Measurements from ENCODE around the gene CSTPP1. TPM values are rescaled to one million over a fixed set of nuclear protein-coding genes. Genes with fewer than 3 reads are reported as not detected.
A peak's percentile ranks its signal among the peaks of the same experiment; 100 is the strongest.
"Not testable (repeated sequence)": the region's sequence is repeated elsewhere in the genome, so short reads cannot be mapped to it uniquely, and the experiment has no call there.

The CSTPP1 gene
- total and polyA plus RNA-seq, 5 experiments from 2014 or later, result 13.2 to 20.4 (median 16.1) TPM

DNA sequence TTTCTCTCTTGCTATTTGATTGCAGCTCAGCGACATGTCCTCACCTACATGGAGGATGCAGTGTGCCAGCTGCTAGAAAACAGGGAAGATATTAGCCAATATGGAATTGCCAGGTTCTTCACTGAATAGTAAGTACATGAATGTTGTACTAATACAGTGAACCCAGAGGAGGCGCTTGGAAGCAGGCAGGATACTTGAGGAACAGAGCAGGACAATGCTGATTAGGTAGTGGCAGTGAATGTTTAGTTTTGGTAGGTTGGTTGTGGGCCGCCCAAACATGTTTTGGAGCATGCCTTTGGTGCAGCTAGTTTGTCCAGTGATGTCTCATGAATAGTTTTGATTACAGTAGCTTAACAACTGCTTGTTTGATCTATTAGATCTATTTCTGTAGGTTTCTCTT lies 50.6 kb downstream of the CSTPP1 start:
- POLR2A ChIA-PET, result no interaction called here
- H3K27ac Mint-ChIP-seq, result peak overlapping the region in 1 of 10 donors; percentile 45
- ATAC-seq (no peak), DNase-seq (no peak)
- peaks cover 3 to 30% (median 27%) of the 10 kb centered on the region in 3 donors for H3K36me3 Mint-ChIP-seq
- H3K4me3 Mint-ChIP-seq, result no peak overlapping the region
- peaks cover 0 to 4% (median 1%) of the 10 kb centered on the region in 9 donors for H3K9me3 Mint-ChIP-seq
- peaks cover 0 to 7% (median 1%) of the 10 kb centered on the region in 4 donors for H3K4me1 Mint-ChIP-seq
- H3K27me3 Mint-ChIP-seq, result no peaks in the 10 kb centered on the region

DNA sequence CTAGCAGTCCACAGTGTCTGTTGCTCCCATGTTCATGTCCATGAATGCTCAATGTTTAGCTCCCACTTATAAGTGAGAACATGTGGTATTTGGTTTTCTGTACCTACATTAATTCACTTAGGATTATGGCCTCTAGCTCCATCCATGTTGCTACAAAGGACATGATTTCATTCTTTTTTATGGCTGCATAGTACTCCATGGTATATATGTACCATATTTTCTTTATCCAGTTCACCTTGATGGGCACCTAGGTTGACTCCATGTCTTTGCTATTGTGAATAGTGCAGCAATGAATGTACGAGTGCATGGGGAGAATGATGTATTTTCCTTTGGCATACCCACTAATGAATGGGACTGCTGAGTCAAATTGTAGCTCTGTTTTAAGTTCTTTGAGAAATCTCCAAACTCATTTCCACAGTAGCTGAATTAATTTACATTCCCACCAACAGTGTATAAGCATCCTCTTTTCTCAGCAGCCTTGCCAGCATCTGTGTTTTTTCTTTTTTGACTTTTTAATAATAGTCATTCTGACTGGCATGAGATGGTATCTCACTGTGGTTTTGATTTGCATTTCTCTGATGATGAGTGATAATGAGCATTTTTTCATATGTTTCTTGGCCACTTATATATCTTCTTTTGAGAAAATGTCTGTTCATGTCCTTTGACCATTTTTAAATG lies 53.4 kb downstream of the CSTPP1 start:
- H3K27me3 Mint-ChIP-seq, H3K4me3 Mint-ChIP-seq, H3K4me1 Mint-ChIP-seq, DNase-seq, POLR2A ChIA-PET, H3K27ac Mint-ChIP-seq, ATAC-seq: not testable (repeated sequence)
- peaks cover 3 to 49% (median 47%) of the 10 kb centered on the region in 3 donors for H3K36me3 Mint-ChIP-seq
- peaks cover 0 to 12% (median 4%) of the 10 kb centered on the region in 9 donors for H3K9me3 Mint-ChIP-seq

DNA sequence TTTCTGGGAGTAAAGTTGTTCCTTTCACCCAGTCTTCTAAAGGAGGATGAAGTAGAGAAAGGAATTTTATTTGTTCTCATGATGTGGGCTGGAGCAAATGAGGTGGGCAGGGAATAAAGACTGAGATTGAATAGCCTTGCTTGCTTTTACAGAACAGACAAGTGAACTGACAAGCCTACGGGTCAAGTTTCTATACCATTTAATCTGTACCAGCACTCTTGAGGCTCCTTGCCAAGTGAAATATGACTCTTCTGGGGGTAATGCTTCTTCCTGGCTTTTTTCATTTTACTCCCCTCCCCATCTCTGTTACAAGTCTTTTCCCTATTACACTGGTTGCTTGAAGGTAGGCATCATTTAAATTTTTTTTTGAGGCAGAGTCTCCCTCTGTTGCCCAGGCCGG lies 54.8 kb downstream of the CSTPP1 start:
- Mint-ChIP-seq H3K9me3 (peaks cover 0 to 12% (median 4%) of the 10 kb centered on the region in 9 donors), H3K36me3 (peaks cover 3 to 53% (median 52%) of the 10 kb centered on the region in 3 donors), H3K4me3 (no peak overlapping the region), H3K27me3 (no peaks in the 10 kb centered on the region), H3K27ac (no peak overlapping the region), H3K4me1 (peaks cover 0 to 5% (median 0%) of the 10 kb centered on the region in 4 donors)
- POLR2A ChIA-PET, result no interaction called here
- no peak for ATAC-seq
- no peak for DNase-seq

DNA sequence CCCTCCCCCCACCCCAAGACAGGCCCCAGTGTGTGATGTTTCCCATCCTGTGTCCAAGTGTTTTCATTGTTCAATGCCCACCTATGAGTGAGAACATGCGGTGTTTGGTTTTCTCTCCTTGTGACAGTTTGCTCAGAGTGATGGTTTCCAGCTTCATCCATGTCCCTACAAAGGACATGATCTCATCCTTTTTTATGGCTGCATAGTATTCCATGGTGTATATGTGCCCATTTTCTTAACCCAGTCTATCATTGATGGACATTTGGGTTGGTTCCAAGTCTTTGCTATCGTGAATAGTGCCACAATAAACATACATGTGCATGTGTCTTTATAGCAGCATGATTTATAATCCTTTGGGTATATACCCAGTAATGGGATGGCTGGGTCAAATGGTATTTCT lies 55.8 kb downstream of the CSTPP1 start:
- DNase-seq, ATAC-seq, POLR2A ChIA-PET, H3K27me3 Mint-ChIP-seq, H3K4me3 Mint-ChIP-seq, H3K27ac Mint-ChIP-seq, H3K4me1 Mint-ChIP-seq: not testable (repeated sequence)
- H3K36me3 Mint-ChIP-seq, result peaks cover 3 to 62% (median 57%) of the 10 kb centered on the region in 3 donors
- H3K9me3 Mint-ChIP-seq, result peaks cover 0 to 12% (median 4%) of the 10 kb centered on the region in 9 donors

DNA sequence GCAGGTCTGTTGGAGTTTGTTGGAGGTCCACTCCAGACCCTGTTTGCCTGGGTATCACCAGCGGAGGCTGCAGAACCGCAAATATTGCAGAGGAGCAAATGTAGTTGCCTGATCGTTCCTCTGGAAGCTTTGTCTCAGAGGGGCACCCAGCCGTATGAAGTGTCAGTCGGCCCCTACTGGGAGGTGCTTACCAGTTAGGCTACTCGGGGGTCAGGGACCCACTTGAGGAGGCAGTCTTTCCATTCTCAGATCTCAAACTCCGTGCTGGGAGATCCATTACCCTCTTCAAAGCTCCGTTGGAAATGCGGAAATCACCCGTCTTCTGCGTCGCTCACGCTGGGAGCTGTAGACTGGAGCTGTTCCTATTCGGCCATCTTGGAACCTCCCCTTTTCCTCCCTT lies 61.2 kb downstream of the CSTPP1 start:
- POLR2A ChIA-PET, result interaction anchor here (0.6 kb wide), 1 partner anchor 11 kb away, joined by 3 read pairs; no protein-coding TSS in a partner anchor
- H3K27me3 Mint-ChIP-seq, ATAC-seq: not testable (repeated sequence)

DNA sequence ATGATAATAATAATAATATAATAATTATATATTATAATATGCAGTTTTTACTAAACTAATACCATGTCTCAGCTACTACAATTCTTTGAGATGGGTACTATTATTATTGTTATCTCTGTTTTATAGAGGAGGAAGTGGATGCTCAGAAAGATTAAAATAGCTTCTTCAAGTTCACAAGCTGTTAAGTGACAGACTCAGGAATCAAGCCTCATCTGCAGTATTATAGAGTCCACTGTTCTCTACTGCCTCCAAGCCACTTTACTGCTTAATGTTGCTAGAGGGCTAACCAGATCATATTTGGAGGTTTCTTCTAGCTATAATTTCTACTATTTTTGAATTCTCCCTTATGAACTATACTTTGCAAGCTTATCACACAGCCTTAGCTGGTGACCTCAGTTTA lies 62.7 kb downstream of the CSTPP1 start:
- H3K9me3 Mint-ChIP-seq, result no peaks in the 10 kb centered on the region
- H3K4me1 Mint-ChIP-seq, result peaks cover 10 to 23% (median 17%) of the 10 kb centered on the region in 4 donors
- peaks cover 4 to 27% (median 25%) of the 10 kb centered on the region in 3 donors for H3K36me3 Mint-ChIP-seq
- DNase-seq (no peak), ATAC-seq (no peak)
- H3K4me3 Mint-ChIP-seq, result no peak overlapping the region
- no peak overlapping the region for H3K27ac Mint-ChIP-seq
- no peaks in the 10 kb centered on the region for H3K27me3 Mint-ChIP-seq
- POLR2A ChIA-PET, result no interaction called here

More for the DNA sequence above, 61.2 kb downstream of the CSTPP1 start:
- H3K9me3 Mint-ChIP-seq, H3K27ac Mint-ChIP-seq, DNase-seq, H3K4me3 Mint-ChIP-seq: not testable (repeated sequence)
- peaks cover 4 to 38% (median 38%) of the 10 kb centered on the region in 3 donors for H3K36me3 Mint-ChIP-seq
- H3K4me1 Mint-ChIP-seq, result peaks cover 5 to 11% (median 8%) of the 10 kb centered on the region in 4 donors

DNA sequence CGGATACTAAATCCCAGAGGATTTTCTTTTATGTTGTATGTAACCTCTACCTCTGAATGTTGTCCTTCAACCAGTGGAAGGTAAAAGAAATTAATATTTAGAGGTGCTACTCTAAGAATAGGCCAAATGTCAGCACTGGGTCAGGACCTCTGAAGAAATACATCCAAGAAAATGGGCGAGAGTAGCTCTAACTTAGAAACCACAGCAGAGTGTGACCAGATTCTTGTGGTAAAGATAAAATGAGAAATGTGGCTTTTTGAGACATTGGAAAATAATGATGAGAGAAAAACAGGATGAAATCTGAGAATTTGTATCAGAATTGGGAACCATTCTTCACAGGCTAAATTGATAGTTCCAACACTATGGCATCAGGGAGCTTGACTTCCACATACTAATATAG lies 63.5 kb downstream of the CSTPP1 start:
- peaks cover 4 to 28% (median 24%) of the 10 kb centered on the region in 3 donors for H3K36me3 Mint-ChIP-seq
- peak overlapping the region in 1 of 10 donors; percentile 42 for H3K27ac Mint-ChIP-seq
- DNase-seq (no peak), ATAC-seq (no peak)
- no peaks in the 10 kb centered on the region for H3K9me3 Mint-ChIP-seq
- H3K4me1 Mint-ChIP-seq, result peaks cover 16 to 32% (median 24%) of the 10 kb centered on the region in 4 donors
- POLR2A ChIA-PET, result no interaction called here
- no peak overlapping the region for H3K4me3 Mint-ChIP-seq
- no peaks in the 10 kb centered on the region for H3K27me3 Mint-ChIP-seq

DNA sequence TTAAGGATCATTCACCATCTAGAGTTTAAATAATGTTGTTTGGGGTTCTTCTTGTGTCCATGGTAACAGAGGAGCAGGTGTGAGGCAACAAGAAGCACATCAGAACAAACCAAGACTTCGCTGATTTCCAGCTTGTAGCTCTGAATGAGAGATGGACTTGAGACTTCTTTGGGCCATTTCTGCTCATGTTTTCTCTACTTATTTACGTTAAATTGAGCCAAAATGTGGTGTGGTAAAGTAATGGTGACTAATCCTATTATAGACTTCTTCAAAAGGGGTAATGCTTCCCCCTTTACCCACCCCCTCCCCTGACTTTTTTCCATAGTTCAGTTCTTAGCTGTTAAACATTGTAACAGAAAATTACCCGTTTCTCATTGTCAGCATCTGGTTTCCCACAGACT lies 65.2 kb downstream of the CSTPP1 start:
- peaks cover 4 to 26% (median 15%) of the 10 kb centered on the region in 3 donors for H3K36me3 Mint-ChIP-seq
- H3K9me3 Mint-ChIP-seq, result no peaks in the 10 kb centered on the region
- H3K27me3 Mint-ChIP-seq, result no peaks in the 10 kb centered on the region
- no peak overlapping the region for H3K4me3 Mint-ChIP-seq
- no peak for DNase-seq
- no peak for ATAC-seq
- H3K27ac Mint-ChIP-seq, result no peak overlapping the region
- H3K4me1 Mint-ChIP-seq, result peaks cover 13 to 34% (median 24%) of the 10 kb centered on the region in 4 donors
- POLR2A ChIA-PET, result no interaction called here

DNA sequence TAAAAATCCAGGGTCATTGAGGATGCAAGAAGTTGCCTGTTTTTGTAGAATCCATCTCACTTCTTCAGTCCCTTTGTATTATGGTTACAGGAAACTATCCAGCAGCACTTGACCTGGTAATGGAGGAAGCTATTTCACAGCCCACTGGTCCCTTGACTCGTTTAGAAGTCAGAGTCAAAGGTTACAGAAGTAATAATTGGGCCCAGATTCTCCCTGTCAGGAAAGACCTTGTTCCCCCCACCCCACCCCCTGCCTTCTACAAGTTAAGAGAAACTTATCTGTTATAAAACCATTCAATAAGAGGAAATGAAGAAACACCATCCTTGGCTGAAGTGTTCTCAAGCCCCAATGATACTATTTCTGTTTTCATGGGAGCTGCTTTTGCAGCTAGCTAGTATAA lies 65.8 kb downstream of the CSTPP1 start:
- no peaks in the 10 kb centered on the region for H3K27me3 Mint-ChIP-seq
- H3K36me3 Mint-ChIP-seq, result peaks cover 4 to 22% (median 9%) of the 10 kb centered on the region in 3 donors
- H3K4me1 Mint-ChIP-seq, result peaks cover 13 to 34% (median 23%) of the 10 kb centered on the region in 4 donors
- H3K27ac Mint-ChIP-seq, result no peak overlapping the region
- POLR2A ChIA-PET, result no interaction called here
- no peak for ATAC-seq
- no peaks in the 10 kb centered on the region for H3K9me3 Mint-ChIP-seq
- DNase-seq, result no peak
- H3K4me3 Mint-ChIP-seq, result no peak overlapping the region

DNA sequence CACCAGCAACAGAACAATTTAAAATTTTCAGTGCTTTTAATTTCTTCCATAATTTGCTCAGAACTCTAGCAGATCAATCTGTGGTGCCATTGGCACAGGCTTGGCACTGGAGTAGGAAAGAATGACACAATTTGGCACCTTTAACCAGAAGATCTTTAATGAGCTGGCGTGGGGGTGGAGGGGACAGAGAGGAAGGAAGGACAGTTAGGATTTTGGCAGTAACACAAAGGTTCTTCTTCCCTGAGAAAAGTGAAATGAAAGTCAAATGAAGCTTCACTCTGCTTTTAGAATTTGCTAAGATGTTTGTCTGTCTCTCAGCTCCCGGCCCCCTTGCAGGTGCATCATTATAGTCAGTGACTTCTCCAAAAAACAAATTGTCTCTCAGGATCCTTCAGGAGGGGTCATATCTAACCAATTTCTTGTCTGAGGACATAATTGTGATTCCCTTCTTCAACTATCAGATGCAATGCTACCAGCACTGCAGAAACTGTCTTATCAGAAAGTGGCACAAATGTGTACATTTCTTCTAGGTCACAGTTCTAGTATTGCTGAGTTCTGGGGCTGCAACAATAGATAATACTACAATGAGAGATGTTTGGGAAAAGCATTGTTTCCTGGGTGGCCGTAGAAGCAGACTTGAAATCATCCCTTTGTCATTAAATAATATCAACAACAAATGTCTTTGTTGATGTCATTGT lies 66.8 kb downstream of the CSTPP1 start:
- H3K9me3 Mint-ChIP-seq, result no peaks in the 10 kb centered on the region
- no peak for DNase-seq
- POLR2A ChIA-PET, result interaction anchor here (0.6 to 0.7 kb wide), 2 partner anchors 525 to 674 kb away, joined by 3 to 4 read pairs; no protein-coding TSS in a partner anchor
- H3K4me3 Mint-ChIP-seq, result no peak overlapping the region
- peaks cover 13 to 34% (median 23%) of the 10 kb centered on the region in 4 donors for H3K4me1 Mint-ChIP-seq
- peak overlapping the region in 1 of 10 donors; percentile 16 for H3K27ac Mint-ChIP-seq
- peaks cover under 1 to 14% (median under 1%) of the 10 kb centered on the region in 3 donors for H3K36me3 Mint-ChIP-seq
- no peak for ATAC-seq
- H3K27me3 Mint-ChIP-seq, result no peaks in the 10 kb centered on the region

DNA sequence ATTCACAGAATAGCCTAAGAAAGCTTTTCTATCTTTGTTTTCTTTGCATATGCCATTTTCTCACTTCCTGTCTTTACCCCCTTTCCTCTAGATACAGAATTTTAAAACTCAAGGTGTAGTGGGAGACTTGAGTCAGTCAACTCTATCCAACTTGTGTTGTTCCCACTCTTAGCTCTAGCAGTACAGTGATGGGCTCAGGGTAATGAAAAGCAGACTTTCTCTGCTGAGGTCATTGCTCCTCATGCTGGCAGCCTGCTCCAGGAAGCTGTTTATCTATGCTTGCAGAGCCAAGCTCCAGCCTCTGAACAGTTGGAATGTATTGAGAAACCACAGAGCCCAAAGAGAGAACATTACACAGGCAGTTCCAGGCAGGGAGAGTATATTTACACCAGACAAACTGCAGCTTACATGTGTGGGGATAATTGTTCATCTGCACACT lies 68.1 kb downstream of the CSTPP1 start:
- ATAC-seq (no peak), DNase-seq (no peak)
- Mint-ChIP-seq H3K36me3 (peaks cover 0 to 13% (median 3%) of the 10 kb centered on the region in 3 donors), H3K4me1 (peaks cover 13 to 33% (median 23%) of the 10 kb centered on the region in 4 donors), H3K9me3 (no peaks in the 10 kb centered on the region), H3K27ac (peak overlapping the region in 3 of 10 donors; percentile 41 to 63 (median 56)), H3K4me3 (no peak overlapping the region), H3K27me3 (no peaks in the 10 kb centered on the region)
- POLR2A ChIA-PET, result no interaction called here

DNA sequence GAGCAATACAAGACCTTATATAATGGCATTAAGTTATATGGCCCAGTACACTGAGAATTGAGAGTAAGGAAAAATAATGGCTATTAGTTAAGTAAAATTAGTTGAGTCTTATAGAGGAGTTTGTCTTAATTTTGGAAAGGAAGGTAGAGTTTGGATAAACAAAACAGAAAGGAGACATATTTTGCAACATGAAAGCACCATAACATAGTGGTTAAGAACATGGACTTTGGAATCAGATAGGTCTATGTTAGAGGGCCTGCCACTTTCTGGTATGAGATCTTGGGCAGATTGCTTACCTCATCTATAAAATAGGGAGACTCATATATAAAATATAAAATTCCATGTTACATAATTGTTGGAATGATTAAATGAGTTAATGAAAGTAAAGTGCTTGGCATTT lies 68.9 kb downstream of the CSTPP1 start:
- peaks cover 11 to 33% (median 19%) of the 10 kb centered on the region in 4 donors for H3K4me1 Mint-ChIP-seq
- H3K36me3 Mint-ChIP-seq, result peaks cover 0 to 20% (median 5%) of the 10 kb centered on the region in 3 donors
- DNase-seq (no peak), ATAC-seq (no peak)
- H3K27me3 Mint-ChIP-seq, result no peaks in the 10 kb centered on the region
- H3K4me3 Mint-ChIP-seq, result no peak overlapping the region
- POLR2A ChIA-PET, result no interaction called here
- peak overlapping the region in 1 of 10 donors; percentile 44 for H3K27ac Mint-ChIP-seq
- H3K9me3 Mint-ChIP-seq, result no peaks in the 10 kb centered on the region

DNA sequence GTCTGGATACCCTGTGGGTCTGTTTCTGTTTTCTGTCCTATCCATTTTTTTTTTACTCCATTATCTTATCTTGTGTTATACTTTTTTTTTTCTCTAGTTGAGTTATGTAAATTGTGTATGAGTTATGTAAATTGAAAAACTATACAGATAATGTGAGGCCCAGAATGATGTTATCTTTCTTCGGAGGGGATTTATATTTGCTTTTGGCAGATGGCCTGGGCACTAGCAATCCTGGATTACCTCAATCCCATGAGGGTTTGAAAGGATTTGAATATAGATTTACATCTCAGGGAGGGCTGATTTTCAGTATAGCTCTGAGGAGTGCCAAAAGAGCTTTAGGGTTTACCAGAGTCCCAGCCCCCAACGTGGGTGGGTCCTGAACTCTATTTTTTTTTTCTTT lies 71.0 kb downstream of the CSTPP1 start:
- Mint-ChIP-seq H3K4me1 (peaks cover 11 to 25% (median 17%) of the 10 kb centered on the region in 4 donors), H3K9me3 (no peaks in the 10 kb centered on the region), H3K27me3 (no peaks in the 10 kb centered on the region), H3K4me3 (no peak overlapping the region), H3K36me3 (peaks cover 0 to 24% (median 5%) of the 10 kb centered on the region in 3 donors), H3K27ac (no peak overlapping the region)
- ATAC-seq (no peak), DNase-seq (no peak)
- POLR2A ChIA-PET, result no interaction called here
